ENCODE measurements around the gene CAMTA1.

Gene CAMTA1

GRCh38 chr1:6905790-6906189, 120.5 kb downstream of the CAMTA1 start:
- no peak for DNase-seq (ENCODE audit: low read depth)
- TF ChIP-seq CTCF (conservative IDR thresholded peaks at IDR 0.05; ENCODE audit: control insufficient read depth, insufficient read depth, low read depth, low read length): no peak
- no peak overlapping the region for H3K4me3 ChIP-seq (ENCODE audit: control insufficient read depth, low read depth, low read length)

GRCh38 chr1:6906783-6907182, 121.5 kb downstream of the CAMTA1 start:
- no peak for TF ChIP-seq CTCF (conservative IDR thresholded peaks at IDR 0.05; ENCODE audit: control insufficient read depth, insufficient read depth, low read depth, low read length)

GRCh38 chr1:6907201-6907600, 121.9 kb downstream of the CAMTA1 start:
- TF ChIP-seq CTCF (conservative IDR thresholded peaks at IDR 0.05; ENCODE audit: control insufficient read depth, insufficient read depth, low read depth, low read length): no peak
- no peak for DNase-seq (ENCODE audit: low read depth)
- no peak overlapping the region for H3K4me3 ChIP-seq (ENCODE audit: control insufficient read depth, low read depth, low read length)

More at GRCh38 chr1:6906783-6907182, 121.5 kb downstream of the CAMTA1 start:
- no peak overlapping the region for H3K4me3 ChIP-seq (ENCODE audit: control insufficient read depth, low read depth, low read length)
- DNase-seq (ENCODE audit: low read depth): no peak

- no peak overlapping the region for H3K4me3 ChIP-seq (ENCODE audit: control insufficient read depth, low read depth, low read length)
- TF ChIP-seq CTCF (conservative IDR thresholded peaks at IDR 0.05; ENCODE audit: control insufficient read depth, insufficient read depth, low read depth, low read length): no peak
- no peak for DNase-seq (ENCODE audit: low read depth)
These were observed 122.6 kb downstream of the CAMTA1 start for GRCh38 chr1:6907676-6908434.

GRCh38 chr1:6909401-6909800, 124.1 kb downstream of the CAMTA1 start:
- H3K4me3 ChIP-seq (ENCODE audit: control insufficient read depth, low read depth, low read length): no peak overlapping the region
- no peak for TF ChIP-seq CTCF (conservative IDR thresholded peaks at IDR 0.05; ENCODE audit: control insufficient read depth, insufficient read depth, low read depth, low read length)
- no peak for DNase-seq (ENCODE audit: low read depth)

GRCh38 chr1:6909857-6910256, 124.6 kb downstream of the CAMTA1 start:
- DNase-seq (ENCODE audit: low read depth): no peak
- TF ChIP-seq CTCF (conservative IDR thresholded peaks at IDR 0.05; ENCODE audit: control insufficient read depth, insufficient read depth, low read depth, low read length): no peak

More at GRCh38 chr1:6909857-6910256, 124.6 kb downstream of the CAMTA1 start:
- no peak overlapping the region for H3K4me3 ChIP-seq (ENCODE audit: control insufficient read depth, low read depth, low read length)

All from fibroblast of mammary gland (primary cell).